K562 treated with DMSO at 1 percent for 24 hours (cell line): ENCODE data around the gene CFAP99. TPM values are rescaled to one million over a fixed set of nuclear protein-coding genes. Genes with fewer than 3 reads are reported as not detected.

Experiments
- total RNA-seq: library from RNA; unstranded; fragments of 300-600 nt; gene quantifications from 2 replicates; pipeline ENCODE4 v1.2.3, GENCODE V29; 2022; ENCODE audit warnings: low read depth; ENCODE audit not compliant: insufficient read depth

The CFAP99 gene
- 0.13 TPM in 1 of 2 replicates, not detected in the other for total RNA-seq

DNA sequence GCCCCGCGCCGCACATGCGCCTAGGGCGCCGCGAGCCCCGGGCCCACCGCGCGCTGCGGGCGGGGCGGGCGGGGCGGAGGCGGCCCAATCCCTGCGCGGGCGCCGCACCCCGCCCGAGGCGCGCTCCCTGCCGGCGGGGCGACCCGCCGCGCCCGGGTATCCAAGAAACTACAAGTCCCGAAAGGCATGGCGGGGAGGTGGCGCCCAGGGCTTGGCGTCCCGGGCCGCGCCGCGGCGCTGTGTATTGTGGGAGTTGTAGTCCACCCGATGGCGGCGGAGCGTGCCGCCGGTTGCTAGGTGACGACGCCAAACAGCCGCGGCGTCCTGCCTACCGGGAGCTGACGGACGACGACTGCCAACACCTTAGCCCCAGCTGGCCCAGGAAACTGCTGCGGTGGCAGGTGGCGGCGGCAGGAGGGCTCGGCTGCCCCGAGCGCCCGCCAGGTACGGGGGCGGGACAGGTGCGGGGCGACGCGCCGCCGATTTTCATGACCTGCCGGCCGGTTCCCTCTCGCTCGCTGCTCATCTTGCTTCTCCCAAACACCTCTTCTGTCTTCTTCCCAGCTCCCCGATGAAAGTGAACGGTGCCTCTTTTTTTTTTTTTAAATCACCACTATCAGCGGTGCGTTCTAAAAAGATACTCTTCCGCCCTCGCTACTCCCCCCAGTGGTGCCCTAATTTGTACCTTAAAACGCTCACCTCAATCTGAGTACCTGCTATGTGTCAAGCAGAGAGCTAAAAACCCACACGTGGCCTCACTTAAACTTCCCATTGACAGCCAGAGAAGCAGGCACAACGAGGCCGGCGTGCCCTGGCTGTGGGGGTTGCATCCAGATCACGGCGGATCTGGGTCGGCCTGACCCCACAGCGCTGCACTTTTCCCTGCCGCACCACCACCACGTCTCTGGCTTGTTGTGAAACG, at the start of gene CFAP99:
Gene CFAP99 (plus strand): TSS at position 306 of the 922 bp plus-strand sequence.

DNA sequence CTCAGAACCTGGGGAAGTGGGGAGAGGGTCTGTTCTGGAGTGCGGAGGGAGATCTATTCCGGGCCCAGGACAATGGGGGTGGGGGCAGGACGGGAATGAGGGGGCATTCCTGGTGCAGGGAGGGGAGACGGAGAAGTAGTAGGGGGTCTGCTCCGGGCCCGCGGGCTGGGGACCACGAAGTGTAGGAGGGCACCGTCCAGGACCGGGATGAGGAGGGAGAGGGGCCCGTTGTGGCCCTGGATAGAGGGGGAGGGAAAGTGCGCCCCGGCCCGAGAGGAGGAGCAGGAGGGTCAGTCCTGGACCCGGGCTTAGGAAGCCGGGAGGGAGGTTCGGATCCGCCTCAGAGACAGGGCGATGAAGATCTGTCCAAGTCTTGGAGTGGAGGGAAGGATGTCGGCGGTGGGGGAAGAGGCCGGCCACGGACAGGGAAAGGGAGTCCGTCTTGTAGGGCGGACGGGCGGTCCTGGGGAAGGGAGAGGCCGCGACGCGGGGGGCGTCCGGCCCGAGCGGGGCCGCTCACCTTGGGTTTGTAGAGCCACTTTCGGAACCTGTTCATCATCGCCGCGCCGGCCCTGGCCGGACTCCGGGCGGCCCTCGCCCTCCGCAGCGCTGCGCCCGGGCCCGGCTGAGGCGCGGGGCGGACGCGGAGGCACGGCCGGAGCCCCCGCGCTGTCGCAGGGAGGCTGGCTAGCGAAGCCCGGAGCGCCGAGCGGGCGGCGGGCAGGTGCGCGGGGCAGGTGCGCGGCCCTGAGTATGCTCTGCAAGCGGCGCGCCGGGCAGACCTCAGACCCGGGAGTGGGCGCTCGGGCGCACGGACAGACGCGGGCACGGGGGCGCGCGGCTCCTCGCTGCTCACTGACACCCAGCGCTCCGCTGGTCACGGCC, 748 bp upstream of the CFAP99 start, which contains the start of gene ZFYVE28:
Gene ZFYVE28 (minus strand): TSS at position 881 of the 885 bp plus-strand sequence. CDS start 322 bp downstream, at position 559.

DNA sequence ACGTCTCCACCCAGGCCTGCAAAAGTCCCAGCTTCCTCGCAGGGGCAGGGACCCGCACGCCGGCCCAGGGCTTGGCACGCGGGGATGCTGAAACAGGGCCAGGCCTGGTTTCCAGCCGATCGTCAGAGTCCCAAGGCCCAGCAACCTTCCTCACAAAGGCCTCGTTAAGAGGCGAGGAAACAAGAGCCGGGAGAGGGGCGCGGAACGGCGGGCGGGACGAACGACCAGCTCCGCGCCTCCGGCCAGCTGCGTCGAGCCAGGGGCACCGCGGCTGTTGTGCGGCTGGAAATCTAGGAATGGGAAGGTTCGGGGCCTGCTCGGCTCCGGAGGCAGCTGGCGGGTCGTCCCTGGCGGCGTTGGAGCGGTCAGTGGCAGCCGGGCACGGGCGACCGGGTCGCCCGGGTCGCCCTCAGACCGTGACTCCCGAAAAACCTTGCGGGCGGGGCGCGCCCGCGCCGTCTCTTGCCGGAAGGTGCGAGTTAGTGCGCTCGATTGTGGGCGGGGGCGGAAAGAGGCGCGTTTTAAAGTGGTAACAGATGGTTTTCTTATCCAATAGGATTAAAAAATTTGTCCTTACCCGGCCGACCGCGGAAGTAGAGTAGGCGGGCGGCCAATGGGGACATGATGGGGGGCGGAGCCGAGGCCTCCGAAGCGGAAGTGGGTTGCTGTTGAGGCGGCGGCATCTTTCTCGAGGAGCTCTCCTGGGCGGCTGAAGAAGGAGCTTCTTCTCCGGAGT, 49.9 kb downstream of the CFAP99 start, which contains the start of gene RNF4:
Gene RNF4 (plus strand): TSS at position 651 of the 736 bp plus-strand sequence. CDS start 21,388 bp downstream, outside the sequence.

Other genes starting within 250 kb of the CFAP99 start
- gene HAUS3, start 176.8 kb upstream of the CFAP99 start, total RNA-seq: 20.1 and 25.0 TPM in 2 replicates
- gene POLN, start 176.8 kb upstream of the CFAP99 start, total RNA-seq: 0.79 and 1.6 TPM in 2 replicates
- 52.8 and 59.8 TPM in 2 replicates for gene MXD4, start 156.8 kb upstream of the CFAP99 start, total RNA-seq
- gene ZFYVE28, start 310 bp upstream of the CFAP99 start, total RNA-seq: 16.5 and 18.5 TPM in 2 replicates
- gene RNF4, start 50.2 kb downstream of the CFAP99 start, total RNA-seq: 31.5 and 35.1 TPM in 2 replicates
- gene FAM193A, start 117.7 kb downstream of the CFAP99 start, total RNA-seq: 18.5 and 19.8 TPM in 2 replicates